ENCODE measurements around the gene PPFIBP1.

- TF ChIP-seq GATA2 (IDR thresholded peaks at IDR 0.05; ENCODE audit: low read depth, low read length) (no peak), GATA3 (IDR thresholded peaks at IDR 0.05; ENCODE audit: low read depth, low read length) (no peak)
Measured at GRCh38 chr12:27631813-27632491, 107.9 kb downstream of the PPFIBP1 start.
